ENCODE results near the gene CKS2.
"Not testable (repeated sequence)": the region's sequence is repeated elsewhere in the genome, so short reads cannot be mapped to it uniquely, and the experiment has no call there.

CKS2 gene

GRCh38 chr9:89310475-89311345, at the start of gene CKS2:
TSS of gene CKS2 (plus strand) at chr9:89311195. CDS start at chr9:89311293, 98 bp downstream.
- peak; percentile 100 for DNase-seq

GRCh38 chr9:89273528-89274279, 37.3 kb upstream of the CKS2 start:
- no peak for DNase-seq

DNA sequence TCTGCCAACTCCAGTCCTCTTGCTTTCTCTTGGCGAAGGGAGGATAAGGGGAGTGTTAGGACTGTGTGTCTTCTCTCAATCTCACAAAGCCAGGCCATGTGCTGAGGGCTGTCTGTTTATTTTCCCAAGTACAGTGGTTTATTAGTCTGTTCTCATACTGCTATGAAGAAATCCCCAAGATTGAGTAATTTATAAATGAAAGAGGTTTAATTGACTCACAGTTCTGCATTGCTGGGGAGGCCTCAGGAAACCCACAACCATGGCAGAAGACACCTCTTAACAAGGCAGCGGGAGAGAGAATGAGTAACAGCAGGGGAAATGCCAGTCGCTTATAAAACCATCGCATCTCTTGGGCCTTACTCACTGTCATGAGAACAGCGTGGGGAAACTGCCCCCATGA, 36.2 kb upstream of the CKS2 start:
- no peak for DNase-seq

DNA sequence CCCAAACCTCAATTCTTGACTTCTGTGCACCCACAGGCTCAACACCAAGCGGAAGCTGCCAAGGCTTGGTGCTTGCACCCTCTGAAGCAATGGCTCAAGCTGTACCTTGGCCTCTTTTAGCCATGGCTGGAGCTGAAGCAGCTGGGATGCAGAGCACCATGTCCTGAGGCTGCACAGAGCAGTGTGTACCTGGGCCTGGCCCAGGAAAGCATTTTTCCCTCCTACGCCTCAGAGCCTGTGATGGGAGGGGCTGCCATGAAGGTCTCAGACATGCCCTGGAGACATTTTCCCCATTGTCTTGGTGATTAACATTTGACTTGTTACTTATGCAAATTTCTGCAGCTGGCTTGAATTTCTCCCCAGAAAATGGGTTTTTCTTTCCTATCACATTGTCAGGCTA, 35.0 kb upstream of the CKS2 start:
- not testable (repeated sequence) for DNase-seq

- no peak for DNase-seq
These were observed 34.0 kb upstream of the CKS2 start for GRCh38 chr9:89277043-89277442.

DNA sequence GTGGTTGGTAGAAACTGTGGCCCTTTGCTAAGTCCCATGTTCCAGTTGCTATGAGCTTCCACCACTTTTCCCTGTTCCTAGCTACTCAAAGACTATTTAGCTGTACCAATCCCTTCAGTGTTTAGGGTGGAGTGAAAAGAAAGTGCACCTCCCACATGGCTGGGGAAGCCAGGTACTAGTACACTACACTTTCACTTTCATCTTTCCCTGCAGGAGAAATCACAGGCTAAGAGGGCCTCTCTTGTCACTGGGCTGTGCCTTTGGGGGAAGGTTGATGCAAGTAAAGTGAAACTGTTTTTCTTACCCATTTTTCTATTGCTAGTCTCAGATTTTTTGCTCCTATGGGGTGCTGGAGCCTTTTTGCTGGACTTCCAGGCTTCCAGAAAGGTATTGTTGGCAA, 33.5 kb upstream of the CKS2 start:
- DNase-seq: peak; percentile 34

GRCh38 chr9:89278551-89278950, 32.4 kb upstream of the CKS2 start:
- no peak for DNase-seq

DNA sequence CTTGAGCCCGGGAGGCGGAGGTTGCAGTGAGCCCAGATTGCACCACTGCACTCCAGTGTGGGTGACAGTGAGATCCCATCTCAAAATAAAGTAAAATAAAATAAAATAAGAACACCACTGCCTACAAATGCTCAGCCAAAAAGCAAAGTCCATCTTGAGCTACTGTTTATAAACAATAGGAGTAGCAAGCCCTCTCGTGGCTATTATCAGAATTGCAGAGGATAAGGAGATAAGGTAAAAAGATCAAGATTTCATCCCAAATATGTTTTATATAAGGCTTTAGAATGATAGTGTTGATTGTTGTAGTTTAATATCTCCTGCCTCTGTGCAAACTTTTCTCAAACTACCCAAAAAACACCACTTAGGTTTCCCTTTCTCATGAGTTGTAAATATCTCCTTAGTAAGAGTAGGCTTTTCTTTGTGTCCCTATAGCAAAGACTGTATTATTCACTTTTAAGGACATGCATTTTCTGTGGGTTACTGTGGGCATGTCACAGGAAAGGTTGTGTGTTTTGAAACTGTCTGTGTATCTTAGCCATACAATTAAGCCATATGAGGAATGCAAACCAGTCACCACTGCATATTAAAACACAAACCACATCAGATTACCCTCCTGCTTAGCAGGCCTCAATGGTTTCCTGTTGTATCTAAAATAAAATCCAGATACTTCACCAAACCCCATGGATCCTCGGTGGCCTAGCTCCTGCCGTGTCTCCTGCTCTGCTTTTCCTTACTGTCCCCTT, 31.8 kb upstream of the CKS2 start:
- DNase-seq: peak; percentile 13

DNA sequence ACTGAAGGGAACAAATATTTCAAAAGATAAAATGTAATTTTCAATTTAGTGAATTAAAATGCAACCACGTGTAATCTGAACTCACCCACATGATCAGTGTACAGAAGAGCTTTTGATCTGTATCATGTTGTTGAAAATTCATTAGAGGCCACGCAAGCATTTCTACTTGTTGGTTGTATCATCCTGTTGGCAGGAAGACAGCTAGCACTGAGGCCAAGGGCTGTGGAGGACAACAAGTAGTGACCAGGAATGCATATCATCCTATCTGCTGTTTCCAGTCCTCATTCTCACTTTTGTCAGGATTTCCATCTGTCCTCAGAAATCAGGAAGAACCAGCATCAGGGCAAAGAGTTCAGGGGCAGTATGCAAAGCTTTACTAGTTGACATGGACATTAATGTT, 29.9 kb upstream of the CKS2 start:
- DNase-seq: no peak

DNA sequence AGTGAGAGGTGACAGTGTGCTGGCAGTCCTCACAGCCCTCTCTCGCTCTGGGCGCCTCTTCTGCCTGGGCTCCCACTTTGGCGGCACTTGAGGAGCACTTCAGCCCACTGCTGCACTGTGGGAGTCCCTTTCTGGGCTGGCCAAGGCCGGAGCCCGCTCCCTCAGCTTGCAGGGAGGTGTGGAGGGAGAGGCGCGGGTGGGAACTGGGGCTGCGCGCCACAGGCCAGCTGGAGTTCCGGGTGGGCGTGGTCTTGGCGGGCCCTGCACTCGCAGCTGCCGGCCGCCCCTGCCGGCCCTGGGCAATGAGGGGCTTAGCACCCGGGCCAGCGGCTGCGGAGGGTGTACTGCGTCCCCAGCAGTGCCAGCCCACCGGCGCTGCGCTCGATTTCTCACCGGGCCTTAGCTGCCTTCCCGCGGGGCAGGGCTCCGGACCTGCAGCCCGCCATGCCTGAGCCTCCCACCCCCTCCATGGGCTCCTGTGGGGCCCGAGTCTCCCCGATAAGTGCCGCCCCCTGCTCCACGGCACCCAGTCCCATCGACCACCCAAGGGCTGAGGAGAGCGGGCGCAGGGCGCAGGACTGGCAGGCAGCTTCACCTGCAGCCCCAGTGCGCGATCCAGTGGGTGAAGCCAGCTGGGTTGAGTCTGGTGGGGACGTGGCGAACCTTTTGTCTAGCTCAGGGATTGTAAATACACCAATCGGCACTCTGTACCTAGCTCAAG, 28.6 kb upstream of the CKS2 start:
- peak; percentile 23 for DNase-seq

GRCh38 chr9:89284076-89284475, 26.9 kb upstream of the CKS2 start:
- DNase-seq: no peak

DNA sequence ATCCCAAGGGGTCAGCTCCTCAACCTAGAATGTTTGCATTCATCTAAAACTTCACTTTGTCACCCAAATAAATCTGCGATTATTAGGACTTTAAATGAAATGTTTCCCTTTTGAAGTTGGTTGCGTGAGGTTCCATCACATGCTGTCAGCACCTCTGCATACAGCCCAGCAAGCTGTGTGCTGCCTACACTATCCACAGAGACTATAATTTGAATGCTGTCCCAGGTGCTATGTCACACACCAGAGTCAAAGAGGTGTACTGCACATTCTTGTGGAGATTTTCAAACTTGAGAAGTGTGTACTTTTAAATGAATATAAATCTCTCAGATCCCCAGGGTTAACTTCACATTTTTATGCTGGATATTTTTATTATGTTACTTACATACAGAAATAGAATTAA, 19.3 kb upstream of the CKS2 start:
- no peak for DNase-seq

GRCh38 chr9:89293014-89293413, 18.0 kb upstream of the CKS2 start:
- no peak for DNase-seq

- DNase-seq: no peak
These were observed 15.6 kb upstream of the CKS2 start for GRCh38 chr9:89295400-89295799.

DNA sequence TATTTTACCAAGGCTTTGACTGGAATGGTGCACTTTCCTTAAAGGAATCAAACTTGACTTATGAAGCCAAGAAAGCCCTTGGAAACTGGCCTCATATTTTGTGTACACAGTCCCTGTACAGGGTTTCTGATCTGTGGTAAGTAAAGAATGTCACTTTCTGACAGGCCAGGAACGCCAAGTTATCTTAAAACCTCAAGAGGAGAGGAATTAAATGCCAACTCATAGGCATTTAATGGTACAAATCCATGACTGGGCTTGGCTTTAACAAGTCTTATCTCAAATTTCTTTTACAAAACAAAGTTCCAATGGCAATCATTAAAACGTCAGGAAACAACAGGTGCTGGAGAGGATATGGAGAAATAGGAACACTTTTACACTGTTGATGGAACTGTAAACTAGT, 9.0 kb upstream of the CKS2 start:
- not testable (repeated sequence) for DNase-seq

DNA sequence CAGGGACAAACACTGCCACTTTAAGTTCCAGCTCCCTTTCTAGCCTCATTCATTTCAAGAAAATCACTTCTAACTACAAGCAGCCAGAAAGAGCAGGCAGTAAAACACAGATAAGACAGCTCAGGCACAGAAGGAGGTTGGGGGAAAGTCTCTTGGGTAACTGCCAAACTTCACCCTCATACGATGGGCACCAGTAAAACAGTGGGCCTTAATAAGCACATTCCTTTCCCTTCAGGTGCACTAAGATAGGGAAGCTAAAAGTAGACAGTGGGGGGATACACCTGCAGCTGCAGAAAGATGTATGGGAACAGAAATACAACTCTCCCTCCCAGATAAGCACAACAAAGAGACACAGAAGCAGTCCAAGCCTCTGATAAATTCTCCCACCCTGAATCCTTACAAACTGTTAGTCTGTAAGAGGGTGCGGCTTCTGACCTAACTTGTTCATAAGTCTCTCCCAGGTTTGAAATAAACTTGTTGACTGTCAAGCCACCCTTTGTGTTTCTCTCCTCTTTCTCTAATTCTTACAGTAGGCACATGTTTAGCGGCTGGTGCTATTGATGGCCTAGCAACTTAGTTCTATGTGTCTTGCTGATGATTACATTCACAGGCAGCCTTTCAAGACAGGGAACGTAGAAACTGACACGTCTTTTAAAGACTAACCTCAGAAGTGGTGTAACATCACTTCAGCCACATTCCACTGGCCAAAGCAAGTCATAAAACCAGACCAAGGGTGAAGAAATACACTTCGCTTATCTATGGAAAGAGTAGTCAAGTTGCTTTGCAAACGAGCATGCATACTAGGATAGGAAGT, 6.8 kb upstream of the CKS2 start:
- no peak for DNase-seq

GRCh38 chr9:89304834-89305188, 6.2 kb upstream of the CKS2 start:
- no peak for DNase-seq

GRCh38 chr9:89305868-89306267, 5.1 kb upstream of the CKS2 start:
- no peak for DNase-seq

- DNase-seq: no peak
These were observed 1.8 kb upstream of the CKS2 start for GRCh38 chr9:89309166-89309565.

DNA sequence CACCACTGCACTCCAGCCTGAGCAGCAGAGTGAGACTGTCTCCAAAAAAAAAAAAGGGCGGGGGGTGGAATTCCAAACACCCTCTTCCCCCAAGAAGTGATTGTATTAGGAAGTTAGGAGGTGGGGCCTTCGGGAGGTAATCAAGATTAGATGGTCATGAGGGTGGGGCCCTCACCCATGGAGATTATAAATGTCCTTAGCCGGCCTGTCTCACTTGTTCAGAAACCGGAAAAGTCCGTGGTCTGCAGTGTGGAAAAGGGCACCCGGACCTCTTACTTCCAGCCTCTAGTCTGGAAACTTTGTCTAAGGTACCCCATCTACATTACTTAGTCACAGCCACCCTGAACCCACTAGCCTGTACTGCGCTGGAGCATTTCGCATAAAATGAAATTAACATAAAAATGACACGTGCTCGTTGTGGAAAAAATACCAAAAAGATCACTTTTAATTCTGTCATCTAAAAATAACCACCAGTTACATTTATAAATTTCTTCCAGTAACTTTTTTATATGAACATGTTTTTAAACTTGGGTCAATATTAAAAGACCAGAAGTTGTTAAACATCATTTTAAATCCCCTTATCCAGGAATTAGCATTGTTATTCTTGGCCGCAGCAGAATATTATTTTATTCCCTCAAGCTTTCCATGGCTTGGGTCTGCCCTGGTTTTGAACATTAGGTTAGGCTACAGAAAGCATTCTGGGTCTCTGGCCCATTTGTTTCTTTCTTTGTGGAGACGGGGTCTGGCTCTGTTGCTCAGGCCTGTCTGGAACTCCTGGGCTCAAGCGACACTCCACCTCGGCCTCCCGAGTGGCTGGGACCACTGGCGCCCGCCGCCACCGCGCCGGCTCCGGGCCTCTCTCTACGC, 1.2 kb upstream of the CKS2 start:
- no peak for DNase-seq

Data from CD4-positive, alpha-beta T cell treated with Interleukin-6 for 4 hours (primary cell).